Stimulated activated CD4-positive, alpha-beta T cell treated with anti-CD3 and anti-CD28 coated beads, Interleukin-2, amount 100 ng/mL, for 48 hours (primary cell): ENCODE results near the gene RNF126.
"Not testable (repeated sequence)": the region's sequence is repeated elsewhere in the genome, so short reads cannot be mapped to it uniquely, and the experiment has no call there.

Experiments used
- DNase-seq, 2 donors: peaks; one replicate each; pipeline ENCODE4 v3.0.0-alpha.2; 2020

The RNF126 gene

DNA sequence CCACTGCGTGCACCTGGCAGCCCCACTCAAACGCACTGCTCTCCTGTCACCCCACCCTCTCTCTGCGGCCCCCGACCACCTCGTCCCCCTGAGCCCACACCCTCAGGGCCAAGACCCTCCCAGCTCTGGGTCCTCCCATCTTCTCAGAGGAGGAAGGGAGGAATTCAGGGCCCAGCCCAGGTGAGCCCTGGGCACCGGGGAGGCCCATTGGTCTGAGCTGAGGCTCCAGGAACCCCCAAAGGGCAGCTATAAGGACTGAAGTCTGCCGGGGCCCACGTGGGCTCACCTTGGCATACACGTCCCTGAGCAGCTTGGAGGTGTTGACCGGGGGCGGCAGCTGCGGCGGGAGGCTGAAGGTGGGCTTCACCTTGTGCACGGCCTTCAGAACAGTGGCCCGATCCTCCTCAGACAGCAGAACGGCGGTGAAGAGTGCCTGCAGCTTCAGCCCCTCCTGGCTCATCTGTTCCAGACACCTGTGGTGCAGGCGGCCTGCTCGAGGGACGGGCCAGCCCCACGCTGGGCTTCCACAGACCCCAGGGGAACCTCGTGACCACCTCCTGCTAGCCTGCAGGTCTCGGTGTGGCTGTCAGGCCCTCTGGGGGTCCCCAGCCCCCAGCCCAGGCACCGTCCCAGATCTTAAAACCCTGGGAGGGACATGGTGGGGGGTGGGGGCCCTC is 38.4 kb downstream of the RNF126 start:
- DNase-seq, result no peak

DNA sequence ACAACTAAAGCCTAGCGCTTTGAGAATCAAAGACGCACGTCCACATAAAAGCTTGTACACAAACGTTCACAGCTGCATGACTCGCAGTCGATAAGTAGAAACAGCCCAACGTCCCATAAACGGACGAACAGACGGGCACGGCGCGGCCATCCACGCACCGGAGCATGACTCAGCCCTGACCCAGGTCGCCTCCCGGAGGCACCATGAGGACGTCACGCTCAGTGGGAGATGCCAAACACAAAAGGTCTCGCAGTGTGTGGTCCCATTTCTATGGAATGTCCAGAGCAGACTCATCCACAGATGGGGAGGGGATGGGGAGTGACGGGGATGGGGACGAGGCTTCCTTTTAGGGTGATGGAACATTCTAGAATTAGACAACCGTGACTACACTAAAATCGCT is 39.0 kb downstream of the RNF126 start:
- no peak for DNase-seq

- DNase-seq, result no peak
These were observed 39.7 kb downstream of the RNF126 start for GRCh38 chr19:623175-623916.

DNA sequence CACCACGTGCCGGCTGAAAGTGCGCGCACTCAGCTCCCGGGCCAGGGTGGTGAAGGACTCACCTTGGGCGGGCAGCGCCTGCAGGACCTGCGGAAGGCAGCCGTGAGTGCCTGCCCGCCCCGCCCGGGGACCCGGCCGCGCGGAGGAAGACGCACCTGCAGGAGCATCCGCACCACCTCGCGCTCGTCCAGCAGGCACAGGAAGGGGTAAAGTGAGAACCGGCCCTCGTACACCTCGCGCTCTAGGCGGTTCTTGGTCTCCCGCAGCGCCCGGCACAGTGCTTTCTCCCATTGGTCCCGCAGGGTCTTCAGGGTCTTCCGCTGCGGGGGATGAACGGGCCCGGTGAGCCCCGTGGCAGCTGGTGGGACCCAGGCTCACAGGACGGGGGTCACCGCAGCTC is 40.3 kb downstream of the RNF126 start:
- no peak for DNase-seq

DNA sequence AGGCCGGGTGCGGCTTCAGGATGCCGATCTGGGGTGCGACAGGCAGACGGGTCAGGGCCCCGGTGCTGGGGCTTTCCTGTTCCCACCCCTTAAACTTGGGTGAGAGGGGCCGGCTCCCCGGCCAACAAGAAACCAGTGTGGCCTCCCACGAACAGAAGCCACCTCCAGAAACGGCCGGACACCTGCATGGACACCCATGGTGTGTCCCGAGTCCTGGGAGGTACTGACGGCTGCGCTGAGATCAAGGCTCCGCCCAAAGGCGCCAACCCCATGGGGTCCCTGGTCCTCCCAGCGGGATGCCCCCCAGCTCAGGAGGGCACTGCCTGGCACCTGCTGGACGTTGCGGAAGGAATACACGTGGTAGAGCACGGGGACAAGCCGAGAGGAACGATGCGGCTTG is 41.2 kb downstream of the RNF126 start:
- no peak for DNase-seq

- DNase-seq, result not testable (repeated sequence)
These were observed 41.8 kb downstream of the RNF126 start for GRCh38 chr19:621191-621590.

- DNase-seq, result no peak
These were observed 42.7 kb downstream of the RNF126 start for GRCh38 chr19:620166-620862.

DNA sequence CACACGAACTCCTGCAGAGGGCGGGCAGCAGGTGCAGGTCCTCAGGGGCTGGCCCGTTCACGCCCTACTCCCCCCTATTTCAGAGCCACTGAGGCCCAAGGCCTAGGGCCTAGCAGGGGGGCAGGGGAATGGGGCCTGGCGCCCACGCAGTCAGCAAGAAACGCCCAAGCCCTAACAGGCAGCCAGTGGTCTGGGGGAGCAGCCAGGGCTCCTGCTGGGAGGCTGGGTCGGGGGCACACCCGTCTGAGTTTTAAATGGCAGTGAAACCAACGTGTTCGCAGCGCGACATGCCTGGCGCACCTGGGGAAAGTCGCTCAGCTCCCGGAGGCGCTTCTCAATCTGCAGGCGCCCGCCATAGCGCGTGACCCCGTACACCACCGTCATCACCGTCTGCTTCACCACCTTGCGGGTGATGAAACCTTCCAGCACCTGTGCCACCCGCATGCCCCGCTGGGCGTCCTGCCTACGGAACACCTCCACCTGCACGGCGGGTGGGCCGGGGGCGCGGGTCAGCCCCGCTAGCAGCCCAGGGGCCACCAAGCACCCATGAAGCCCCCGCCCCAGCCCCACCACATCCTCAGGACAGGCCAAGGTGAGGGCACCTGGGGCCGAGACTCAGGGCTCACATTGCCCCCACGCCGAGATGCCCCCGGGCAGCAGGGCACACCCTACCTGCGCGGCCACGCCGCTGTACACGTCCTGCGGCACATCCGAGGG is 43.6 kb downstream of the RNF126 start:
- DNase-seq, result no peak

GRCh38 chr19:618674-619285 is 44.2 kb downstream of the RNF126 start:
- DNase-seq, result no peak

DNA sequence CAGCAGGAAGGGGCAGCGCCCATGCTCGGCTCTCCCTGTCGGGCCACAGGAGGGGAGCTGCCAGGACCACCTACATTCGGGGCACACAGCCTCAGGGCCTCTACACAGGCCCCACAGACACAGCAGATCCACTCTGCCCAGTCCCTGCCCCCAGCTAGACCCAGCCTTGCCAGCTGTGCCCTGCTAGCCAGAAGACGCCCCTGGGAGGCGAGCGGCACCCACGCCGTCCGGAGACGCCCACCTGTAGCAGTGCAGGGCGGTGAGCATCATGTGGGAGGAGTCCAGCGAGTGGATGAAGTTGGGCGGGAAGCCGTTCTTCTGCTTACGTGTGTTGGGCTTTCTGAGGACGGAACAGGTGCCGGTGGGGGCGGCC is 44.8 kb downstream of the RNF126 start:
- DNase-seq, result no peak

GRCh38 chr19:617551-618246 is 45.3 kb downstream of the RNF126 start:
- no peak for DNase-seq

GRCh38 chr19:616747-617526 is 46.1 kb downstream of the RNF126 start:
- DNase-seq, result no peak

DNA sequence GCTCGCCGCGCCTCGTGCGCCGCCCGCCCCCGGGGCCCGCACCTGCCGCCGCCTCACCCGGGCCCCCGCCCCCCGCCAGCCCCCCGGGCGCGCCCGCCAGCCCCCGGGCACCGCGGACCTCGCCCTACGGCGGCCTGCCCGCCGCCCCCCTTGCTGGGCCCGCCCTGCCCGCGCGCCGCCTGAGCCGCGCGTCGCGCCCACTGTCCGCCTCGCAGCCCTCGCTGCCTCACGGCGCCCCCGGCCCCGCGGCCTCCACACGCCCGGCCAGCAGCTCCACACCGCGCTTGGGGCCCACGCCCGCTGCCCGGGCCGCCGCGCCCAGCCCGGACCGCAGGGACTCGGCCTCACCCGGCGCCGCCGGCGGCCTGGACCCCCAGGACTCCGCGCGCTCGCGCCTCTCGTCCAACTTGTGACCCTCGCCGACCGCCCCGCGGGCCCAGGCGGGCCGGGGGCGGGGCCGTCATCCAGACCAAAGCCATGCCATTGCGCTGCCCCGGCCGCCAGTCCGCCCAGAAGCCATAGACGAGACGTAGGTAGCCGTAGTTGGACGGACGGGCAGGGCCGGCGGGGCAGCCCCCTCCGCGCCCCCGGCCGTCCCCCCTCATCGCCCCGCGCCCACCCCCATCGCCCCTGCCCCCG is 46.8 kb downstream of the RNF126 start:
- DNase-seq, result no peak

- DNase-seq, result no peak
These were observed 47.4 kb downstream of the RNF126 start for GRCh38 chr19:615619-616018.

- DNase-seq, result no peak
These were observed 49.1 kb downstream of the RNF126 start for GRCh38 chr19:613732-614567.

GRCh38 chr19:612941-613340 is 50.1 kb downstream of the RNF126 start:
- DNase-seq, result no peak

- DNase-seq, result peak; percentile 64 to 65
These were observed 51.5 kb downstream of the RNF126 start for GRCh38 chr19:611481-611868.

DNA sequence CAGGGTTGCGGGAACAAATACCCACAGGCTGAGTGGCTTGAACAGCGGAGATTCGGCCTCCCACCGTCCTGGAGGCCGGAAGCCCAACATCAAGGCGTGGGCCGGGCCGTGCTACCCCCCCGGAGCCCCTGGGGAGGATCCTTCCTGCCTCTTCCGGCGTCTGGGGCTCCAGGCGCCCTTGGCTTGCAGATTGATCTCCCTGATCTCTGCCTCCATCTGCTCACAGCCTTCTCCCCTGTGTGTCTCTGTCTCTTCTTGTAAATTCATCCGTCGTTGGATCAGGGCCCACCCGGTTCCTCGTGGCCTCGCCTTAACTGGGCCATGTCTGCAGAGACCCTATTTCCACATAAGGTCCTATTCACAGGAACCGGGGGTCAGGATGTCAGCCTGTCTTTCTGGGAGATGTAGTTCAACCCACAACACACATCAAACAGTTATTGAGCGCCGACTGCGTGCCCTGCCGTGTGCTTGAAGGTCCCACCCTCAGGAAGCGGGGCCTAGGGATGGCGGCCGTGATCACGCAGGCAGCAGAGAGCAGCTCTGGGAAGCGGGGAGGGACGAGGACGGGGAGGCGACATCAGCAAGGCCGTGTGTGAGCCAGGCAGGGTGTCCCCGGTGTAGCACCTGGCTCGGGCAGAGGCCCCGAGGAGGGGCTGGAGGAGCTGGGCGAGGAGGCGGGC is 52.1 kb downstream of the RNF126 start:
- DNase-seq, result peak; percentile 40 to 43

DNA sequence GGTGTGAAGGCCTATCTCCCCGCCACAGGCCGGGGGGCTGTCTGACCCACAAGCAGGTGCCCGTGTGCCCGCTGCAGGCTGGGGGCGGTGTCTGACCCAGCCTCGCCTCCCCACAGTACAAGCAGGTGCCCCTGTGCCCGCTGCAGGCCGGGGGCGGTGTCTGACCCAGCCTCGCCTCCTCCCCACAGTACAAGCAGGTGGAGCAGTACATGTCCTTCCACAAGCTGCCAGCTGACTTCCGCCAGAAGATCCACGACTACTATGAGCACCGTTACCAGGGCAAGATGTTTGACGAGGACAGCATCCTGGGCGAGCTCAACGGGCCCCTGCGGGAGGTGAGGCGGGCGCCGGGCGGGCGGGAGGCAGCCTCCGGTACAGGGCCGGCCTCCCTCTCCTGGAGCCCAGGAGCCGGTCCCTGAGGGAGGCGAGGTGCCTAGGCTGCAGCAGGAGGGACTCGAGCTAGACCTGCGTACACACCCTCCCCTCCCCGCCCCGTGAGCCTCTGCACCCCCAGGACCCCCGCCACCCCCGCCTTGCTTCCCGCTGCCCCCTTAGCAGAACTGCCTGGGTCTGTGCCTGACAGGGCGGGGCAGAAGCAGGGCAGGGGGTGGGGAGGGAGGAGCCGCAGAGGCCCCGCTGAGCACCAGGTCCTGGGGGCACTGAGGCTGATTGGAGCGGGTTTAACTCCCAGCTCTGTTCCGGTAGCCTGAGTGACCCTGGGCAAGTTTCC is 52.8 kb downstream of the RNF126 start:
- DNase-seq, result peak in 1 of 2 donors; percentile 27
